GM04503 (cell line): ENCODE data around the gene HERC4.

Source experiments
- DNase-seq: peaks from one replicate; pipeline ENCODE4 v3.0.0-alpha.2; 2012; ENCODE audit warnings: low read depth

Gene HERC4

DNA sequence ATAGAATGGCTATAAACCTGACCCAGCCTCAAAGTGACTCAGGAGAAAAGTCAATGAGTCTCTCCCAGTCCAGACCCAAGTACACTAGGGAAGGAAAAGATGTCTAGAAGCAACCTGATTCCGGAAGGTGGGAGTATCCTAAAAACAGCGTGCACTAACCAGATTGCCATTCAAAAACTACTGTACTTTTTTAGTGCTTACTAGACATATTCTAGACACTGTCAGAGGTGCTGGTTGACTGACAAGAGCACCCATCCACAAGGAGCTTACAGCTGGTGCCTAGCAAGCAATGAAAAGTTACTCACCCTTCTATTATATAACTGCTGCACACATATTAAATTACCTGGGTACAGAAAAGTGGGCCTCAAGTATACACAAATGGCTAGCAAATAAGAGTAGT lies 109.6 kb downstream of the HERC4 start:
- DNase-seq = no peak

DNA sequence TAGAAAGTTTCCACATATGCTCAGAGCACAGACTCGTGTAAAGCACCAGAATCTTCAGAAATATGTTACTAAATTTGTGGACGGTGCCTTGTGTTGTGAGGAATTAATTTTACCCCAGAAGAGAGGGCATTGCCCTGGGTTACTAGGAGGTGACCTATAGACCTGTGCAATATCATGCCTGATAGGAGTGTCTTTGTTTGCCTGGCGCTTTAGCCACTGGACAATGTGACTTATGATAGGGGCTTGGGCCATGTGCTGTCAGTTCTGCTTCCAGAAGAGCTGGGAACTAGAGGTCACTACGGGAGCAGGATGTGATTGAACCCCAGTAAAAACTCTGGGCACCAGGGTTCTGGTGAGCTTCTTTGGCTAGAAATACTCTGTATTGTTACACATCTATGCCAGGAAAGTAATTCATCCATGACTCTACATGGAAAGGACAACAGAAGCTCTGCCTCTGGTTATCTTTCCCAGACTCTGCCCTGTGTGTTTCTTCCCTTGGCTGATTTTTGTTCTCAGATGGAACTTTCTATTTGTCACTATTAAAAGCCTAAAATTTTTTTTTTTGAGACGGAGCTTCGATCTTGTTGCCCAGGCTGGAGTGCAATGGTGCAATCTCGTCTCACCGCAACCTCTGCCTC lies 115.1 kb downstream of the HERC4 start:
- no peak for DNase-seq

DNA sequence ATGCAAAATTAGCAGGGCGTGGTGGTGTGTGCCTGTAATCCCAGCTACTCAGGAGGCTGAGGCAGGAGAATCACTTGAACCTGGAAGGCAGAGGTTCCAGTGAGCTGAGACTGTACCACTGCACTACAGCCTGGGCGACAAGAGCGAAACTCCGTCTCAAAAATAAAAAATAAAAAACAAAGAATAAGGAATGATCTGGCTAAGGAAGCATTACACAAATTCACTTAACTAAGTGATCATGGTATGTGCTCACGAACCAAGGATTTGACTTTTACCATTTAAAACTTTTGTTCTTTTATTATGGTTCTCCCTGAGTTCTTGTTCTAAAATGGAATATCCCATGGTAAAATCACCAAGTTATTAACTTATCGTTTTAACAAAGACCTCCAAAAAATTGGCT lies 119.5 kb downstream of the HERC4 start:
- DNase-seq = no peak

DNA sequence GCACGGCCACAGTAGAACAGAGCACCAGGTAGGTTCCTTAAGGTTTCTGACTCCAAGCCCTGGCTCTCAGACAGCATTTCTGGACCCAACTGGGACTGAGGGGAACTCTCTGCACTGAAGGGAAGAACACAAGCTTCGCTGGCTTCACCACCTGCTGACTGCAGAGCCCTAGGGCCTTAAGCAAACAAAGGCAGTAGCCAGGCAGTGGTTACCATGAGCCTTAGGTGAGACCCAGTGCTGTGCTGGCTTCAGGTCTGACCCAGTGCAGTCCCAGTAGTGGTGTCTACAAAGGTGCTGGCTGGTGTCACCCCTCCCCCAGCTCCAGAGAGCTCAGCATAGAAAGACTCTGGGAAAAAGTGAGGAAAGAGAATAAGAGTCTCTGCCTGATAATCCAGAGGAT lies 131.2 kb downstream of the HERC4 start:
- no peak for DNase-seq

DNA sequence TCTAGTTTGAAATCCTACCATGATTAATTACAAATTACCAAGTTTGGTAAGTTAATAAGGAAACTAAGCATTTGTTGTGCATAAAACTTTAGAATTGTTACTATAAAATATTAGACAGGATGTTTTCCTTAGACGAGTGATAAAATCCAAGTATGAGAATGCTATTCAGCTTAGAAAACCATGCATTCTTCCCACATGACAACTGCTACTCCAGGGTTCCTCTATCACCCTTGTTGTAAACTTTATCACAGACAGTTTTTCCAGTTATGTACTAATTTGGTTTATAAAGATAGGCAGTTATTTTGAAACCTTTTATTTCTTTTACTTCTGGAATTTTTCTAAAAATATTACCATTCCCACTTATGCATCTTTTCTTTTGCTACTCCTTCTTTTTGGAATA lies 138.7 kb downstream of the HERC4 start:
- DNase-seq = no peak

DNA sequence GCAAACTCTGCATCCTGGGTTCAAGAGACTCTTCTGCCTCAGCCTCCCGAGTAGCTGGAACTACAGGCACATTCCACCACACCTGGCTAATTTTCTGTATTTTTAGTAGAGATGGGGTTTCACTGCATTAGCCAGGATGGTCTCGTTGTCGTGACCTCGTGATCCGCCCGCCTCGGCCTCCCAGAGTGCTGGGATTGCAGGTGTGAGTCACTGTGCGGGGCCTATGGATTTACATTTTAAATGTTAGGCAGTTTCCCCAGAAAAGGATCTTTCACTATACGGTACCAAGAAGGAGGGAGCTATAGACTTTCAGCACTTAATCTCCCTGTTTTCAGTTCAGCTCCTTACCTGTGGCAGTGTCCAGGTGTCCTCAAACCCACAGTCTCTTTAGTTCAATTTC lies 139.9 kb downstream of the HERC4 start:
- no peak for DNase-seq

DNA sequence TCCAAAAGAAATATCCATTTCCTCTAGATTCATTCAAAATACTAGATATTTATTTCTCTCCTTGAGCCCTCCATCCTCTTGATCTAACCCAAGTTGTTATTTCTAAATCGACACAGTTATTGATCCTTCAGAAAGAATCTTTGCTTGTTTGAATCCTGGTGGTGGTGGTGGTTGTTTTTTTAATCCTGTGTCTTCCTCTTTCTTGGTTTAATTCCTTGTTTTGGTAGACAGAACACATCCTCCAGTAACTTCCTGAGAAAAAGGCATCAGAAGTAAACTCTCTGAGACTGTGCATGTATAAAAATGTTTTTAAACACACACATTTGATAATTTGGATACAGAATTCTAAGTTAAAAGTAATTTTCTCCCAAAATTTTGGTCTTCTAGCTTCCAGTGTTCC lies 140.7 kb downstream of the HERC4 start:
- DNase-seq = no peak

DNA sequence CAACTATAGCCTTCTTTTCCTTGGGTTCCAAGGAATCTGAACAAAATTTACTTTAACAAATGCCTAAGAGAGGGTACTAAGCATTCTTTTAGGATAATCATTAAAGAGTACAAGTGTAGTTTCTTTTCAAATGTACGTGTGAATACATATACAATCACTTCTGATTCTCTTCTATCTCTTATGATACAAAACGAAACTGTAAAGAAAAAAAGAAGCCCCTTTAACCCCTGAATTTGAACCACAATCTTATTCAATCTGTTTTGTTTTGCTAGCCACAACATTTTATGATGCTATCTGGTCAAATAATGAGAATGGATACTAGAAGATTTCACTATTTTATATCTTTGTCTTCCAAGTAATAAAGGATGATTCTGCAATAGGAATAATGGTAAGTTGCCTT lies 141.9 kb downstream of the HERC4 start:
- DNase-seq = no peak

DNA sequence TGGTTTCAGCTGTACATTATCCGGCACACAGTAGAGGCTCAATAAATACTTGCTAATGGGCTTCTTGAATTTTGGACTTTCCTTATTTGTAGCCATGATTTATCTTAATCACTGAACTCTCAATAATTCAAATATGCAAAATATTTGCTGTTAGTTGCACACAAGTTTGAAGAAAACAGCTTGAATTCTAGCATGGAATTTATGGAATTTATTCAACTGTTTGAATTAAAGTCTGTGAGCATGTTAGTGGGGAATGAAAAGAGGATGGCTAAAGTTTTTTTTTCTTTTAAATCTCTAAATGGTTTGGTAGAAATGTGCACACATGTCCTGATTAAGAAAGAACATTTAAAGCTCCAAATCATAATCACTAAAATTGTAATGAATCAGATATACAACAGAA lies 148.1 kb downstream of the HERC4 start:
- DNase-seq = no peak

DNA sequence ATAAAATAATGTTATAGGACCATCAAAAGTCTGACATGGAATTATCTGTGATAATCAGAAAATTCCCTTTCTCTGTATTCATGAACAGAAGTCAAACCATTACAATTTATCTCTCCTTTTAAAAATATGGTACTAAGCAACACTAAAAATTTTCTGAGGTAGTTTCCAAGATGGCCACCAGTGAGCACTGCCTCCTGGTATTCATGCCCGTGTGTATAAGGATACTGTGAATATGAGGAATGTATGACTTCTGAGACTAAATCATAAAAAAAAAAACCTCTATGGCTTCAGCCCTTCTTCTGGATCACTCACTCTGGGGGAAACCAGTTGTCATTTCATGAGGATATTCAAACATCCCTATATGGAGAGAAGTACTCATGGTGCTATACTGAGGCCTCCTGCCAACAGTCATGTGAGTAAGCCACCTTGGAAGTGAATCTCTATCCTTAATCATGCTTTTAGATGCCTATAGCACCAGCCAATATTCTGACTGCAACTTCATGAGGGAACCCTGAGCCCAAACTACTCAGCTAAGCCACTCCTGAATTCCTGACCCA lies 149.6 kb downstream of the HERC4 start:
- peak; percentile 75 for DNase-seq

DNA sequence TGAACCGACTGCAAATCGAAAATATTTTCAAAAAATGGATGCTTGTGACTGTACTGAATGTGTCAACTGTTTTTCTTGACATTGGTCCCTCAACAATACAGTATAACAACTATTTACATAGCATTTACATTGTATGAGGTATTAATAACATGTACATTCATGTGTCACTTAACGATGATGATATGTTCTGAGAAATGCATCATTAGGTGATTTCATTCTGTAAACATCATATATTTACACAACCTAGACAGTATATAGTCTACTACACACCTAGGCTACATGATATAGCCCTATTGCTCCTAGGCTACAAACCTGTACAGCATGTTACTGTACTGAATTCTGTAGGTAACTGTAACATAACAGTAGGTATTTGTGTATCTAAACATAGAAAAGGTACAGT lies 150.9 kb downstream of the HERC4 start:
- no peak for DNase-seq

DNA sequence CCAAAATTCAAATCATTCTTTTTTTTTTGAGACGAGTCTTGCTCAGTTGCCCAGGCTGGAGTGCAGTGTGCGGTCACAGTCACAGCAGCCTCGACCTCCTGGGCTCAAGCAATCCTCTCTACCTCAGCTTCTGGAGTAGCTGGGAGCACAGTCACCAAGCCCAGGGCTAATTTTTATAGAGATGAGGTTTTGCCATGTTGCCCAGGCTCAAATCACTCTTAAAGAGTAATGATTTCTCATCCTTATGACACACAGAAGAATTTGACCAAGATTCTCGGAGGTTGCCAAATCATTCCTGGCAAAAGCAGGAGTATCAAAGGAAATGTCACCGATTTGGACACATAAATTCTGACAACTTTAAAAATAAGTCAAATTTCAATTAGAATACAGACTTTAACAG lies 151.5 kb downstream of the HERC4 start:
- DNase-seq = no peak

DNA sequence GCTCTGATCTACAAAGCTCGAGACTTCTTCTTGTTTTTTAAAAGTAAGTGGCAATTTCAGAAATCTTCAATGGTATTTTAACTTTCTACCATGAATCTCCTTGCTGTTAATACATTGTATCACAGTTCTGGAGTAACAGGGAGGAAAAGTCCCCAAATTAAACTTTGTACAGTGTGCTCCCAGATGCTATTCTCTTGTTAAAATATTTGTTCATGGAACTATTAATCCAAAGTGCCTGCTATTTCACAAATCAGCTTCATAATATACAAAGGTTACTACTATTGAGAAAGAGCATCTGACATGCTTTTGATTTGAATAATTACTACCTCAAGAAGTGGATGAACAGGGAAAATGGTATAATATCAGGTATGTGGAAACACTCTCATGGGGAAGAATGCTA lies 154.0 kb downstream of the HERC4 start:
- no peak for DNase-seq

DNA sequence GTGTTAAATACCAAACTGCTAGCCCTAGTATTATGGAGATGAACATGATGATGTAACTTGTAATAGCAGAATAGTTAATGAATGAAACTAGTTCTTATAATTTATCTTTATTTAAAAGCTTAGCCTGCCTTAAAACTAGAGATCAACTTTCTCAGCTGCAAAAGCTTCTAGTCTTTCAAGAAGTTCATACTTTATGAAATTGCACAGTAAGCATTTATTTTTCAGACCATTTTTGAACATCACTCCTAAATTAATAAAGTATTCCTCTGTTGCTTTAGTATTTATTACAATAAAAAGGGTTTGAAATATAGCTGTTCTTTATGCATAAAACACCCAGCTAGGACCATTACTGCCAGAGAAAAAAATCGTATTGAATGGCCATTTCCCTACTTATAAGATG lies 157.4 kb downstream of the HERC4 start:
- DNase-seq = no peak

DNA sequence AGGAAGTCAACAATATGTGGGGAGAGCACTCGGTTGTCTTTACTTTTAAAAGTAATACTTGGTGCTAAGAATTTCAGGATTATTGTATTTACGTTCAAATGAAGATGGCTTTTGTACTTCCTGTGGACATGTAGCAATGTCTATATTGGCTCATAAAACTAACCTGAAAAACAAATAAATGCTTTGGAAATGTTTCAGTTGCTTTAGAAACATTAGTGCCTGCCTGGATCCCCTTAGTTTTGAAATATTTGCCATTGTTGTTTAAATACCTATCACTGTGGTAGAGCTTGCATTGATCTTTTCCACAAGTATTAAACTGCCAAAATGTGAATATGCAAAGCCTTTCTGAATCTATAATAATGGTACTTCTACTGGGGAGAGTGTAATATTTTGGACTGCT lies 157.9 kb downstream of the HERC4 start:
- DNase-seq = no peak

DNA sequence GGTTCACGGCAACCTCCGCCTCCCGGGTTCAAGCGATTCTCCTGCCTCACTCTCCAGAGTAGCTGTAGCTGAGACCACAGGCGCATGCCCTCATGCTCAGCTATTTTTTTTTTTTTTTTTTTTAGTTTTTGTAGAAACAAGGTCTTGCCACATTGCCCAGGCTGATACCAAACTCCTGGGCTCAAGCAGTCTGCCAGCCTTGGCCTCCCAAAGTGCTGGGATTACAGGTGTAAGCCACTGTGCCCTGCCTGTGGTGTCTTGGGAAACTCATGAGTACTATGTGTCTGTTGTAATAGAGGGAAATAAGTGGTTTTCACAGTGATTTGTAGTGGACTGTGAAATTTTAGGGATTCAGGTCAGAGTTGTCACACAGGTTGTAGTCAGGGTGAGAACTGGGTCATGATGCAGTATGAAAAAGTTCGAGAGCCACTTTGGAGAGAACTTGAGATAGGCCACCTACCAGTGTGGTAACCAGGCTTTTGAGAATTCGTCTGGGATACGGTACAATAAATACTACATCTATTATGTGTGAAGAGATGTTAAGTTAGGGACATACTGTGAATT lies 160.2 kb downstream of the HERC4 start:
- DNase-seq = no peak

DNA sequence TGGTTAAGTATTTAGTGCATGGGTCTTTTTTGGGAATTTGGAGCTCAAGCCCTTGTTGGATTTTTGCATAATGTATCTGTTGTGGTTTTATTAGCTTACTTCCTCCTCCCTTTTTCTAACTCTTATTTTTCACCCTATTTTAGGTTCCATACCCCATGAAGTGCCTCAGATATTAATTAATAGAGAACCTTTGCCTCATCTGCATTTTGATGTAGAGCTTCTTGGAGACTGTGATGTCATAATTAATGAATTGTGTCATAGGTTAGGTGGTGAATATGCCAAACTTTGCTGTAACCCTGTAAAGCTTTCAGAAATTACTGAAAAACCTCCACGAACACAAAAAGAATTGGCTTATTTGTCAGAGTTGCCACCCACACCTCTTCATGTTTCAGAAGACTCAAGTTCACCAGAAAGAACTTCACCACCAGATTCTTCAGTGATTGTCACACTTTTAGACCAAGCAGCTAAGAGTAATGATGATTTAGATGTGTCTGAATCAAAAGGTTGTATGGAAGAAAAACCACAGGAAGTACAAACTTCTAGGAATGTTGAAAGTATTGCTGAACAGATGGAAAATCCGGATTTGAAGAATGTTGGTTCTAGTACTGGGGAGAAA lies 162.6 kb downstream of the HERC4 start:
- DNase-seq = no peak

DNA sequence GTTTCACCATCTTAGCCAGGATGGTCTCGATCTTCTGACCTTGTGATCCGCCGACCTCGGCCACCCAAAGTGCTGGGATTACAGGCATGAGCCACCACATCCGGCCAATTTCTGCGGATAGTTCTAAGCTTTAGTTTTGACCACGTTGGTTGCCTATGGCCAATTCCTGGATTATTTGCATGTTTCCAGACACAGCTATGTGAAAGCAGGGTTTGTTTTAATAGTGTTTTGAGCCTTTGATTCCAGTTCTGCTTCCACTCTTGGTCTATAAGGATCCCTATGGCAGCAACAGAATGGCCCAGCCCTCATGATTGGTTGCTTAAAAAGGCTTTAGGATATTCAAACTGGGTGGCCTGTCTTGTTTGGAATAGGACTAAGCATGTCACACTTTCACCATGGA lies 171.5 kb downstream of the HERC4 start:
- no peak for DNase-seq

DNA sequence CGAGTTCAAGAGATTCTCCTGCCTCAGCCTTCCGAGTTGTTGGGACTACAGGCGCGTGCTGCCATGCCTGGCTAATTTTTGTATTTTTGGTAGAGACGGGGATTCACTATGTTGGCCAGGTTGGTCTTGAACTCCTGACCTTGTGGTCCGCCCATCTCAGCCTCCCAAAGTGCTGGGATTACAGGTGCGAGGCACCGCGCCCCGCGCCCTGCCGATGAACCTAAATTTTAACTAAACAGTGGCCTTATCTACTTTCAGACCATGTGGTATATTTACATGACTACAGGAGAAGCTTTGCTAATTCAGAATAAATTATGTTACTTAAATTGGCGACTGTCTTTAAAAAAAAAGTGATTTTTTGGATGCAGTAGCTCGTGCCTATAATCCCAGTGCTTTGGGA lies 181.4 kb downstream of the HERC4 start:
- no peak for DNase-seq

DNA sequence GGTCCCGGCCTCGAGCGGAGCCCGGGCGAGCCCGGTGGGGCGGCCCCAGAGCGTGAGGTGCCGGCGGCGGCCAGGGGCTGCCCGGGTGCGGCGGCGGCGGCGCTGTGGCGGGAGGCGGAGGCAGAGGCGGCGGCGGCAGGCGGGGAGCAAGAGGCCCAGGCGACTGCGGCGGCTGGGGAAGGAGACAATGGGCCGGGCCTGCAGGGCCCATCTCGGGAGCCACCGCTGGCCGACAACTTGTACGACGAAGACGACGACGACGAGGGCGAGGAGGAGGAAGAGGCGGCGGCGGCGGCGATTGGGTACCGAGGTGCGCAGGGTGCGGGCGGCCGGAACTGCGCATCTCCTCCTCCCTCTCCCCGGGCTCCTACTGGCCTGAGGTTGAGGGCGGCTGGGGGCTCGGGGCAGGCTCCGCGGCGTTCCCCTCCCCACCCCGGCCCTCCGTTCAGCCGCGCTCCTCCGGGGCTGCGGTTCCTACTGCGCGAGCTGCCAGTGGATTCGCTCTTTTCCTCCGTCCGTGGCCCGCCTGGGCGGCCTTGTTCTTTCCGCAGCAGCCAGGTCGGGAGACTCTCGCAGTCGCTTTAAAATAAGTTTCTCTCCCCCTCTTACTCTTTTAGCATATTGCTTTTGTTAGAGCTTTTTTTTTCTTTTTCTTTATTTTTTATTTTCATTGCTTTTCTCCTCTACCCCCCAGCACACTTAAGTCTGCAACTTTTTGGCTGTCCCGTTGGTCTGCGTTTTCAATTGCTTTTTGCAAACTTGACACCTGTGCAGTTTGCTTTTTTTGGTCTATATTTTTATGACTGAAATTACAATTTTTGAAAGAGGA lies 190.0 kb downstream of the HERC4 start:
- no peak for DNase-seq

DNA sequence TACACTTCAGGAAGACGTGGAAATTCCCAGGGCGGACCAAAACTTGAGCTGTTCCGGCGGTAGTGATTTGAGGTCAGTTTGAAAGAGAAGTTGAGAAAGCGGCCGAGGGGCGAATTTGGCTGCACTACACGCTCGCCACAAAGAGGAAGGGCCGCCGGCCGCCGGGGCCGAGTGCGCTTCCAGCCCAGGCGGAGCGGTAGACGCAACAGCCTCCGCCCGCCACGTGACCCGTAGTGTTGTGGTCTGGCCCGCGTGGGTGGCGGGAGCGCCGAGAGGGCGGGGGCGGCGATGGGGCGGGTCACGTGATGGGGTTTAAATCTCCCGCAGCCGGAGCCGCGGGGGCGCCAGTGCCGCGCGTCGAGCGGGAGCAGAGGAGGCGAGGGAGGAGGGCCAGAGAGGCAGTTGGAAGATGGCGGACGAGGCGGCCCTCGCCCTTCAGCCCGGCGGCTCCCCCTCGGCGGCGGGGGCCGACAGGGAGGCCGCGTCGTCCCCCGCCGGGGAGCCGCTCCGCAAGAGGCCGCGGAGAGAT lies 190.7 kb downstream of the HERC4 start, which contains the start of gene SIRT1:
Gene SIRT1 (plus strand): TSS at position 344 of the 529 bp plus-strand sequence. CDS start 66 bp downstream, at position 410.
- DNase-seq = peak; percentile 57

DNA sequence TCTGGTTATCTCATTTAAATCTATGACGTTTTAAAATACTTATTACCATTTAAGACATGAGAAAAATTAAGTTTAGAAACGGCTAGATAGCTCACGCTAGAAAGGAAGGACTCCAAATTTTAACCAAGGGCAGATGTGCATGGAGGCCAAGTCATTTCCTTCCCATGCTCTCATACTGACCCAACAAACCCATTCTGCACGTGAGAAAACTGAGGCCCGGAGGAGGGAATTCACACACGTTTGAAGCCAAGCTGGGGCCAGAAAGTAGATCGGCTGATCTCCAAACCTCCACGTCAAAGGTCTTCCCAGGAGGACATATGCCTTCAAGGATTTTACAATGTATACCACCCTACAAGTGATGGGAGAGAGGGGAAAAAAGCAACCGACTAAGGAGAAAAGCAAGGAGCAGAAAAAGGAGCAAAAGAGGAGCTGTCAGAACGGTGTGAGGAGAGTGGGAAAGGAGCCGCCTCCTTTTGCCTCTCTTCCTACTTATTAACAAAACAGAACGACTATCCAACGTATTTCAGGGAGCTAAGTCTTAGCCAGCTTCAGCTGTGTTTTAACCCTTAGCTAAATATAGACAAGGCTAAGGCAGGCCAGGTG lies 191.3 kb downstream of the HERC4 start:
- DNase-seq = no peak
